HepG2 (cell line): ENCODE results near the gene TEKTIP1. TPM values are rescaled to one million over a fixed set of nuclear protein-coding genes. Genes with fewer than 3 reads are reported as not detected.

Experiments
- CBFB ChIP-seq: sonication (generic); formaldehyde crosslinking; IDR thresholded peaks from 2 replicates; pipeline ENCODE4 v1.4.0; 2020; ENCODE audit warnings: missing genetic modification reagents
- CBX1 ChIP-seq: IDR thresholded peaks from one replicate; pipeline ENCODE4 v1.6.1; 2016; ENCODE audit warnings: antibody characterized with exemption, low read depth
- CBX5 ChIP-seq: sonication (generic); formaldehyde crosslinking; IDR thresholded peaks from 2 replicates; pipeline ENCODE4 v1.4.0; 2020; ENCODE audit warnings: missing genetic modification reagents, borderline replicate concordance
- HNRNPH1 ChIP-seq: fragments of 200-400 bp; formaldehyde crosslinking; optimal IDR thresholded peaks from 2 replicates; pipeline ENCODE3; 2017; ENCODE audit warnings: mild to moderate bottlenecking, low read depth, low read length
- KDM2A ChIP-seq: sonication (generic); formaldehyde crosslinking; IDR thresholded peaks from 2 replicates; pipeline ENCODE4 v1.4.0; 2020; ENCODE audit warnings: low read depth, missing genetic modification reagents, borderline replicate concordance
- KDM3A ChIP-seq: IDR thresholded peaks from 2 replicates; pipeline ENCODE4 v1.6.1; 2018; ENCODE audit warnings: low read depth, missing compliant biosample characterization
- KDM5B ChIP-seq: sonication (generic); formaldehyde crosslinking; IDR thresholded peaks from 2 replicates; pipeline ENCODE4 v1.4.0; 2020; ENCODE audit warnings: missing genetic modification reagents, mild to moderate bottlenecking, borderline replicate concordance
- MED13 ChIP-seq: sonication (generic); formaldehyde crosslinking; IDR thresholded peaks from 2 replicates; pipeline ENCODE4 v1.5.0; 2020; ENCODE audit warnings: missing genetic modification reagents
- MZF1 ChIP-seq: sonication (generic); formaldehyde crosslinking; IDR thresholded peaks from 2 replicates; pipeline ENCODE4 v1.8.1; 2023; ENCODE audit warnings: mild to moderate bottlenecking, missing genetic modification reagents, borderline replicate concordance
- NFKBIZ ChIP-seq: IDR thresholded peaks from 2 replicates; pipeline ENCODE4 v1.6.1; 2018; ENCODE audit warnings: missing genetic modification reagents, missing compliant biosample characterization
- NFYB ChIP-seq: sonication (generic); formaldehyde crosslinking; IDR thresholded peaks from 2 replicates; pipeline ENCODE4 v1.4.0; 2020; ENCODE audit warnings: missing genetic modification reagents
- SKI ChIP-seq: fragments of 450-650 bp; IDR thresholded peaks from one replicate; pipeline ENCODE4 v1.6.1; 2018; ENCODE audit warnings: mild to moderate bottlenecking; ENCODE audit not compliant: partially characterized antibody
- TCF7 ChIP-seq: sonication (generic); IDR thresholded peaks from 2 replicates; pipeline ENCODE4 v1.6.1; 2016; ENCODE audit warnings: antibody characterized with exemption, low read depth
- TMF1 ChIP-seq: sonication (generic); formaldehyde crosslinking; IDR thresholded peaks from 2 replicates; pipeline ENCODE4 v1.8.1; 2022; ENCODE audit warnings: low read depth, missing genetic modification reagents
- XRCC5 ChIP-seq: fragments of 200-400 bp; formaldehyde crosslinking; optimal IDR thresholded peaks from 2 replicates; pipeline ENCODE3; 2017; ENCODE audit warnings: mild to moderate bottlenecking, low read length
- ZMYM3 ChIP-seq: sonication (generic); formaldehyde crosslinking; IDR thresholded peaks from 2 replicates; pipeline ENCODE4 v1.5.1; 2020; ENCODE audit warnings: mild to moderate bottlenecking, missing genetic modification reagents
- ZNF138 ChIP-seq: sonication (generic); formaldehyde crosslinking; IDR thresholded peaks from 2 replicates; pipeline ENCODE4 v1.5.0; 2020; ENCODE audit warnings: mild to moderate bottlenecking, low read depth, missing genetic modification reagents
- ZNF232 ChIP-seq: sonication (generic); formaldehyde crosslinking; IDR thresholded peaks from 2 replicates; pipeline ENCODE4 v1.4.0; 2020; ENCODE audit warnings: missing genetic modification reagents, borderline replicate concordance
- ZNF235 ChIP-seq: sonication (generic); formaldehyde crosslinking; IDR thresholded peaks from 2 replicates; pipeline ENCODE4 v1.8.1; 2023; ENCODE audit warnings: mild to moderate bottlenecking, missing genetic modification reagents, borderline replicate concordance
- ZNF362 ChIP-seq: sonication (generic); formaldehyde crosslinking; IDR thresholded peaks from 2 replicates; pipeline ENCODE4 v1.4.0; 2020; ENCODE audit warnings: missing genetic modification reagents, mild to moderate bottlenecking, borderline replicate concordance
- ZNF430 ChIP-seq: sonication (generic); formaldehyde crosslinking; IDR thresholded peaks from 2 replicates; pipeline ENCODE4 v1.9.0; 2021; ENCODE audit warnings: mild to moderate bottlenecking, missing genetic modification reagents
- ZNF501 ChIP-seq: sonication (generic); formaldehyde crosslinking; IDR thresholded peaks from 2 replicates; pipeline ENCODE4 v1.5.1; 2020; ENCODE audit warnings: mild to moderate bottlenecking, moderate library complexity, missing genetic modification reagents
- ZNF564 ChIP-seq: sonication (generic); formaldehyde crosslinking; IDR thresholded peaks from 2 replicates; pipeline ENCODE4 v1.8.1; 2023; ENCODE audit warnings: mild to moderate bottlenecking, missing genetic modification reagents
- ZNF781 ChIP-seq: sonication (generic); formaldehyde crosslinking; IDR thresholded peaks from 2 replicates; pipeline ENCODE4 v1.5.1; 2020; ENCODE audit warnings: borderline replicate concordance, mild to moderate bottlenecking, missing genetic modification reagents; ENCODE audit errors: not compliant biosample characterization
- polyA plus RNA-seq, 8 experiments: library from polyadenylated mRNA; depleted of rRNA in 3 of 8; stranded (reverse) in 7 of 8; unstranded in 1 of 8; fragments of >200 nt; fragmentation: Illumina TruSeq in 4 of 8; extraction: Trizol in 4 of 8; gene quantifications; 2 replicates each; pipeline versions ENCODE4 v1.2.1 to v1.2.3, GENCODE V29; 2011 to 2016; ENCODE audit warnings: low read depth in 4 of 8, missing spikeins in 1 of 8, mixed read lengths in 1 of 8; ENCODE audit not compliant: insufficient read depth in 1 of 8
- total RNA-seq, 5 experiments: library from RNA; depleted of rRNA; stranded (reverse); fragments of >200 nt; fragmentation: Illumina TruSeq; extraction: Trizol; gene quantifications; 2 replicates each; pipeline ENCODE4 v1.2.3, GENCODE V29; 2016; ENCODE audit warnings: low read depth in 1 of 5
- TF ChIP-seq, protein P1 (sequence below): sonication (generic); formaldehyde crosslinking; IDR thresholded peaks from 2 replicates; pipeline ENCODE4 v1.4.0; 2020; ENCODE audit warnings: mild to moderate bottlenecking, missing genetic modification reagents, borderline replicate concordance
- TF ChIP-seq, protein P2 (sequence below): sonication (generic); formaldehyde crosslinking; IDR thresholded peaks from 2 replicates; pipeline ENCODE4 v1.4.0; 2020; ENCODE audit warnings: mild to moderate bottlenecking, missing genetic modification reagents

Gene TEKTIP1
- total and polyA plus RNA-seq, 2 of the 13 experiments (the other 11 are each of a cell fraction or from before 2014, with no cell fraction given): not detected

- TF ChIP-seq, protein P1, sequence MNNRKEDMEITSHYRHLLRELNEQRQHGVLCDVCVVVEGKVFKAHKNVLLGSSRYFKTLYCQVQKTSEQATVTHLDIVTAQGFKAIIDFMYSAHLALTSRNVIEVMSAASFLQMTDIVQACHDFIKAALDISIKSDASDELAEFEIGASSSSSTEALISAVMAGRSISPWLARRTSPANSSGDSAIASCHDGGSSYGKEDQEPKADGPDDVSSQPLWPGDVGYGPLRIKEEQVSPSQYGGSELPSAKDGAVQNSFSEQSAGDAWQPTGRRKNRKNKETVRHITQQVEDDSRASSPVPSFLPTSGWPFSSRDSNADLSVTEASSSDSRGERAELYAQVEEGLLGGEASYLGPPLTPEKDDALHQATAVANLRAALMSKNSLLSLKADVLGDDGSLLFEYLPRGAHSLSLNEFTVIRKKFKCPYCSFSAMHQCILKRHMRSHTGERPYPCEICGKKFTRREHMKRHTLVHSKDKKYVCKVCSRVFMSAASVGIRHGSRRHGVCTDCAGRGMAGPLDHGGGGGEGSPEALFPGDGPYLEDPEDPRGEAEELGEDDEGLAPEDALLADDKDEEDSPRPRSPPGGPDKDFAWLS (CRISPR knock-in tag): no peak
- TF ChIP-seq TCF7 (peak; percentile 80), CBFB (CRISPR knock-in tag) (no peak), ZNF430 (CRISPR knock-in tag) (no peak), ZMYM3 (CRISPR knock-in tag) (peak; percentile 29; the same call in 1 of the 2 replicates), TMF1 (no peak), CBX5 (CRISPR knock-in tag) (no peak), KDM2A (CRISPR knock-in tag) (no peak), SKI (no peak), HNRNPH1 (no peak), MZF1 (no peak), NFKBIZ (CRISPR knock-in tag) (no peak), MED13 (CRISPR knock-in tag) (no peak), ZNF362 (no peak), ZNF781 (no peak), KDM5B (CRISPR knock-in tag) (peak; percentile 71; the same call in 1 of the 2 replicates), ZNF564 (no peak), ZNF501 (CRISPR knock-in tag) (no peak), NFYB (CRISPR knock-in tag) (no peak), XRCC5 (no peak), CBX1 (no peak), ZNF235 (CRISPR knock-in tag) (no peak), ZNF232 (CRISPR knock-in tag) (no peak), ZNF138 (no peak), KDM3A (CRISPR knock-in tag) (no peak)
- TF ChIP-seq, protein P2, sequence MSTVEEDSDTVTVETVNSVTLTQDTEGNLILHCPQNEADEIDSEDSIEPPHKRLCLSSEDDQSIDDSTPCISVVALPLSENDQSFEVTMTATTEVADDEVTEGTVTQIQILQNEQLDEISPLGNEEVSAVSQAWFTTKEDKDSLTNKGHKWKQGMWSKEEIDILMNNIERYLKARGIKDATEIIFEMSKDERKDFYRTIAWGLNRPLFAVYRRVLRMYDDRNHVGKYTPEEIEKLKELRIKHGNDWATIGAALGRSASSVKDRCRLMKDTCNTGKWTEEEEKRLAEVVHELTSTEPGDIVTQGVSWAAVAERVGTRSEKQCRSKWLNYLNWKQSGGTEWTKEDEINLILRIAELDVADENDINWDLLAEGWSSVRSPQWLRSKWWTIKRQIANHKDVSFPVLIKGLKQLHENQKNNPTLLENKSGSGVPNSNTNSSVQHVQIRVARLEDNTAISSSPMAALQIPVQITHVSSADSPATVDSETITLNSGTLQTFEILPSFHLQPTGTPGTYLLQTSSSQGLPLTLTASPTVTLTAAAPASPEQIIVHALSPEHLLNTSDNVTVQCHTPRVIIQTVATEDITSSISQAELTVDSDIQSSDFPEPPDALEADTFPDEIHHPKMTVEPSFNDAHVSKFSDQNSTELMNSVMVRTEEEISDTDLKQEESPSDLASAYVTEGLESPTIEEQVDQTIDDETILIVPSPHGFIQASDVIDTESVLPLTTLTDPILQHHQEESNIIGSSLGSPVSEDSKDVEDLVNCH: no peak
Measured at GRCh38 chr19:3507371-3508120, 31.4 kb upstream of the TEKTIP1 start (continued).
